IMR-90 (cell line): ENCODE measurements around the gene RPTOR. TPM values are rescaled to one million over a fixed set of nuclear protein-coding genes. Genes with fewer than 3 reads are reported as not detected.

ENCODE experiments used
- ATAC-seq: fragments of 200-7000 bp; cut with Tn5 transposase; 2 replicates; pipeline ENCODE4 v1.9.1; 2020; ENCODE audit warnings: low read depth, mild to moderate bottlenecking, moderate library complexity
- BruUV-seq: library from RNA; stranded (reverse); fragments of 400-500 nt; replicated peaks from 2 replicates; lab custom pipeline; 2021; lab: Mats Ljungman, UMichigan
- CTCF ChIA-PET: fragments of 300-600 bp; formaldehyde crosslinking; extraction: SDS; loops from one replicate; lab custom pipeline; 2021; ENCODE audit warnings: antibody characterized with exemption; lab: Yijun Ruan, JAX
- POLR2A ChIA-PET: fragments of 300-600 bp; sonication (Branson Sonifier 250); formaldehyde crosslinking; loops from one replicate; lab custom pipeline; 2022; ENCODE audit warnings: antibody characterized with exemption; ENCODE audit not compliant: unreplicated experiment; lab: Charles Lee
- DNase-seq: peaks from one replicate; pipeline ENCODE4 v3.0.0; 2013
- H2AFZ ChIP-seq: replicated peaks from 2 replicates; pipeline ENCODE3; 2013; ENCODE audit warnings: low read length, mild to moderate bottlenecking; ENCODE audit not compliant: poor library complexity
- H2AK5ac ChIP-seq: 2 replicates; pipeline ENCODE4 v1.6.1; 2013; ENCODE audit warnings: low read depth, low read length, inconsistent platforms
- H2AK9ac ChIP-seq: replicated peaks from 2 replicates; pipeline ENCODE3; 2013; ENCODE audit warnings: mild to moderate bottlenecking, low read depth, low read length, moderate library complexity; ENCODE audit not compliant: poor library complexity
- H2BK120ac ChIP-seq: 2 replicates; pipeline ENCODE4 v1.6.1; 2013; ENCODE audit warnings: low read depth, low read length, inconsistent platforms
- H2BK15ac ChIP-seq: 3 replicates; pipeline ENCODE4 v1.6.1; 2013; ENCODE audit warnings: low read depth, low read length, inconsistent platforms
- H2BK20ac ChIP-seq: 2 replicates; pipeline ENCODE4 v1.6.1; 2013; ENCODE audit warnings: low read depth, mild to moderate bottlenecking, inconsistent platforms, low read length, moderate library complexity
- H2BK5ac ChIP-seq: 2 replicates; pipeline ENCODE4 v1.6.1; 2013; ENCODE audit warnings: mild to moderate bottlenecking, low read depth, low read length, inconsistent platforms; ENCODE audit not compliant: poor library complexity, severe bottlenecking
- H3K14ac ChIP-seq: replicated peaks from 2 replicates; pipeline ENCODE4 v1.6.1; 2013; ENCODE audit warnings: low read depth, low read length, inconsistent platforms
- H3K18ac ChIP-seq: 2 replicates; pipeline ENCODE4 v1.6.1; 2013; ENCODE audit warnings: low read depth, low read length, control low read depth
- H3K23ac ChIP-seq: 2 replicates; pipeline ENCODE4 v1.6.1; 2013; ENCODE audit warnings: low read depth, low read length, inconsistent platforms
- H3K27ac ChIP-seq: 2 replicates; pipeline ENCODE4 v1.5.1; 2013; ENCODE audit warnings: mild to moderate bottlenecking, control low read depth, low read length; ENCODE audit not compliant: insufficient read depth
- H3K27me3 ChIP-seq: 2 replicates; pipeline ENCODE4 v1.6.1; 2013; ENCODE audit warnings: low read length; ENCODE audit not compliant: control insufficient read depth, insufficient read depth
- H3K36me3 ChIP-seq: 2 replicates; pipeline ENCODE4 v1.6.1; 2013; ENCODE audit warnings: low read length, mixed read lengths; ENCODE audit not compliant: control insufficient read depth, insufficient read depth
- H3K4ac ChIP-seq: 2 replicates; pipeline ENCODE4 v1.6.1; 2013; ENCODE audit warnings: low read depth, low read length, inconsistent platforms
- H3K4me1 ChIP-seq: 2 replicates; pipeline ENCODE4 v1.6.1; 2013; ENCODE audit warnings: low read length, mixed read lengths; ENCODE audit not compliant: control insufficient read depth, insufficient read depth
- H3K4me2 ChIP-seq: 2 replicates; pipeline ENCODE4 v1.6.1; 2013; ENCODE audit warnings: low read depth, mild to moderate bottlenecking, control low read depth, low read length, moderate library complexity
- H3K4me3 ChIP-seq: 2 replicates; pipeline ENCODE4 v1.5.1; 2013; ENCODE audit warnings: low read depth, mild to moderate bottlenecking, control low read depth, low read length, moderate library complexity; ENCODE audit not compliant: insufficient read depth
- H3K56ac ChIP-seq: 2 replicates; pipeline ENCODE4 v1.6.1; 2013; ENCODE audit warnings: low read length, inconsistent platforms; ENCODE audit not compliant: insufficient read depth; ENCODE audit errors: extremely low read depth
- H3K79me1 ChIP-seq, 2 experiments: 2 replicates each; pipeline ENCODE4 v1.6.1; 2013; ENCODE audit warnings: low read length in 2 of 2, inconsistent platforms in 1 of 2, low read depth in 1 of 2
- H3K9ac ChIP-seq: 2 replicates; pipeline ENCODE4 v1.6.1; 2013; ENCODE audit warnings: low read depth, low read length, control low read depth
- H3K9me1 ChIP-seq: 2 replicates; pipeline ENCODE4 v1.6.1; 2013; ENCODE audit warnings: low read length, inconsistent platforms; ENCODE audit not compliant: insufficient read depth
- H3K9me3 ChIP-seq: 2 replicates; pipeline ENCODE4 v1.6.1; 2013; ENCODE audit warnings: low read length; ENCODE audit not compliant: control insufficient read depth, insufficient read depth
- H4K20me1 ChIP-seq: 2 replicates; pipeline ENCODE4 v1.6.1; 2013; ENCODE audit warnings: low read length, inconsistent platforms; ENCODE audit not compliant: insufficient read depth
- H4K5ac ChIP-seq: 2 replicates; pipeline ENCODE4 v1.6.1; 2013; ENCODE audit warnings: mild to moderate bottlenecking, low read depth, low read length, control low read depth
- H4K8ac ChIP-seq, 2 experiments: 2 replicates each; pipeline ENCODE4 v1.6.1; 2013; ENCODE audit warnings: low read depth in 2 of 2, low read length in 2 of 2, control low read depth in 1 of 2, inconsistent platforms in 1 of 2
- H4K91ac ChIP-seq: 2 replicates; pipeline ENCODE4 v1.6.1; 2013; ENCODE audit warnings: low read depth, low read length, inconsistent platforms; ENCODE audit not compliant: insufficient read depth
- MAFK ChIP-seq: IDR thresholded peaks from 2 replicates; pipeline ENCODE4 v1.6.1; 2012; ENCODE audit warnings: low read depth, low read length, improper control_type of control experiment
- POLR2A ChIP-seq: IDR thresholded peaks from 2 replicates; pipeline ENCODE4 v1.6.1; 2012; ENCODE audit warnings: mild to moderate bottlenecking, low read depth, low read length
- WGBS, 2 experiments: methylation state at CpG; one replicate each; pipeline versions ENCODE4 v1.1.5 to v1.1.7; 2013; ENCODE audit warnings: missing lambda C conversion rate in 2 of 2; ENCODE audit not compliant: insufficient read length in 1 of 2; ENCODE audit errors: extremely low coverage in 2 of 2; 5-methylcytosine and 5-hydroxymethylcytosine counted together
- dilution Hi-C: fragments of 300-500 bp; cut with HindIII; formaldehyde crosslinking; loops from one replicate; pipeline ENCODE4 v1.14.3; 2018; ENCODE audit warnings: low sequenced_read_pairs; ENCODE audit not compliant: unreplicated experiment
- in situ Hi-C: fragments of 300-500 bp; cut with MboI; formaldehyde crosslinking; loops from 3 replicates; pipeline ENCODE4 v1.14.3; 2019; ENCODE audit warnings: low sequenced_read_pairs, inconsistent platforms, mixed read lengths
- intact Hi-C: fragments of 100-400 bp; cut with micrococcal nuclease; formaldehyde crosslinking; loops from 2 replicates; pipeline ENCODE4 v1.10.0; 2022
- polyA plus RNA-seq, 3 experiments: library from polyadenylated mRNA; depleted of rRNA; stranded (reverse); fragments of >200 nt; gene quantifications; 2 replicates each; pipeline ENCODE4 v1.2.3, GENCODE V29; 2012; ENCODE audit warnings: low replicate concordance in 1 of 3
- total RNA-seq: library from RNA; depleted of rRNA; stranded (reverse); fragments of >200 nt; gene quantifications from 2 replicates; pipeline ENCODE4 v1.2.3, GENCODE V29; 2012

RPTOR gene
- total and polyA plus RNA-seq, 2 of the 4 experiments (the other 2 are of a cell fraction) = 10.8 to 14.7 TPM

- ChIA-PET POLR2A (no interaction called here), CTCF (no interaction called here)
- H3K9me3 ChIP-seq = no peaks in the 10 kb centered on the region
- H2AK9ac ChIP-seq = no peak overlapping the region
- H3K27me3 ChIP-seq = no peaks in the 10 kb centered on the region
- H2AFZ ChIP-seq = no peak overlapping the region
- no peak overlapping the region for H3K18ac ChIP-seq
- H3K4ac ChIP-seq = no peak overlapping the region
- DNase-seq (no peak), ATAC-seq (no peak)
- no peak overlapping the region for H3K4me3 ChIP-seq
- H2BK15ac ChIP-seq = no peak overlapping the region
- H3K23ac ChIP-seq = no peak overlapping the region
- WGBS, 2 experiments = 96% methylated on average over 12 of the region's 24 CpGs; no CpG with 5 or more reads in 1 of the 2 experiments
- no peak overlapping the region for H2AK5ac ChIP-seq
- H4K5ac ChIP-seq = no peak overlapping the region
- peaks cover 0 to 6% of the 10 kb centered on the region in 2 experiments; a peak in 2 of 4 replicates for H3K79me1 ChIP-seq
- peaks cover 7% of the 10 kb centered on the region; the same call in 1 of the 2 replicates for H3K9me1 ChIP-seq
- H2BK120ac ChIP-seq = no peak overlapping the region
- no peaks in the 10 kb centered on the region for H4K20me1 ChIP-seq
- no peak overlapping the region for H3K14ac ChIP-seq
- BruUV-seq = no TSS peak
- no peak overlapping the region for H3K4me2 ChIP-seq
- H4K8ac ChIP-seq = no peak overlapping the region
- H3K56ac ChIP-seq = no peak overlapping the region
- H3K9ac ChIP-seq = no peak overlapping the region
- peaks cover 49% of the 10 kb centered on the region for H3K36me3 ChIP-seq
- H2BK20ac ChIP-seq = no peak overlapping the region
- dilution Hi-C loops (no loop called here), intact Hi-C loops (no loop called here), in situ Hi-C loops (no loop called here)
- TF ChIP-seq MAFK (no peak), POLR2A (no peak)
- H2BK5ac ChIP-seq = no peak overlapping the region
- H3K4me1 ChIP-seq = no peaks in the 10 kb centered on the region
- H4K91ac ChIP-seq = no peak overlapping the region
- no peak overlapping the region for H3K27ac ChIP-seq
Observed at GRCh38 chr17:80882926-80883685, 338.5 kb downstream of the RPTOR start.
